Measurements from ENCODE around the gene INIP. TPM values are rescaled to one million over a fixed set of nuclear protein-coding genes. Genes with fewer than 3 reads are reported as not detected.
"Not testable (repeated sequence)": the region's sequence is repeated elsewhere in the genome, so short reads cannot be mapped to it uniquely, and the experiment has no call there.

Gene INIP
- total RNA-seq, 1 donor from 2014 or later, result 15.1 TPM

DNA sequence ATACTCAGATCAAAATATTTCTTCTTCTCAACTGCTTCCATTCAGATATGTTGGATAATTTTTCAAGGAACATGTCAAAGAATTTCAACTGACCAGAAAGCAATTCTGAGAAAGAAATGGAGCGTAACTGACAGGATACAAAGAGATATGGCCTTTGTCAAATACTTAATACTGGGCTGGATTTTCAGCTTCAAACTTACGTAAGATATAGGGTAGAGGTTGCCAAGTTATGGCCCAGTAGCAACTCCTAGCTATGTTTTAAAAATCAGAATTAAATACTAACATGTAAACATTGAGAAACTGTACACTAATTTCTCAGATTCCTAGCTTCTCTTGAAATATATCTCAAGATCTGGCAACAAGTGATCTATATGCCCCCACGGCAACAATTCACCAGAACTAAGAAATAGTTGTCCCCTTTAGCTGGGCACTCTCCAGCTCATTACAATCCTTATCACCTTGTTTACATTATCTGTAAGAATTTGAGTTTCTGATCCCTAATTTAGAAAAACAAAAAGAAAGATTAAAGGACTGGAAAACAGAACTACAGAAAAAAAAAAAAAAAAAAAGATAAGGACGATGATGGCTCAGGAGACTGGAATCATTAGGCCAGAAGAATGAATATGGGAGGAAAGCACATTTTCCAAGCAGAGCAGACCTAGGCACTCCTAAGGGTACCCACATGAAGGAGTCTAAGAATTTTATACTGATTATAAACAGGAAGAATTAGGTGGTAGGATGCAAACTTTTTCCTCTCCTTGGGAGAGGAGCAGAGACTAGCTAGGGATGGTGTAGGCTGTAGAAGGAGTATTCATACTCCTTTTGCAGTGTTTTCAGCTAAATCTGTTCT, 23.0 kb downstream of the INIP start:
- no peak for DNase-seq (ENCODE audit: low spot score)
- intact Hi-C loops (cut with DNase I), result no loop called here

DNA sequence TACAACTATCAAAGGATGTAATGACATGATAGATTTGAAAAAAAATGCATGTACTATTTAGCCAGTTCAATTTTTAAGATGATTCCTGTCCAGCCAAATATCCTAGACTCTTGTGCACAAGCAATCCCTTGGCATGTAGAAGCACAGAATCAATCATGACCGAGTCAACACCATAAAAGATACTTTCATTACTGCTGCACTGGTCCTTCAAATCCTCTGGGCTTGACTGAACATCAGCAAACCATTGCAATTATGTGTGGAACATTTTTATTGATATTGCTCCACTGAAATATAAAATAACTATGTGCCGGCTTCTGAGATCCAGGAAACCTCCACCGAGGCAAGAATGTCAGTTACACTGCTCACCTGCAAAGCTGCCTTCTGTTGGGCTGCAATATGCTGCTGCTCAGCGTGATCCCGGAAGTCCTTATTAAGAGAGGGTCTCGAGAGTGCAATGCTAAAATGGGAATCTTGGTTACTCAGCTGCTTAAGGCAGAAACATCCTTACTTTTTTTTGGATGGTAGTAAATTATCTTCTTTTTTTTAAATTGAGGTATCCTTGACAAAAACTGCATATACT, 28.7 kb downstream of the INIP start:
- DNase-seq (ENCODE audit: low spot score), result no peak
- intact Hi-C loops (cut with DNase I), result no loop called here

DNA sequence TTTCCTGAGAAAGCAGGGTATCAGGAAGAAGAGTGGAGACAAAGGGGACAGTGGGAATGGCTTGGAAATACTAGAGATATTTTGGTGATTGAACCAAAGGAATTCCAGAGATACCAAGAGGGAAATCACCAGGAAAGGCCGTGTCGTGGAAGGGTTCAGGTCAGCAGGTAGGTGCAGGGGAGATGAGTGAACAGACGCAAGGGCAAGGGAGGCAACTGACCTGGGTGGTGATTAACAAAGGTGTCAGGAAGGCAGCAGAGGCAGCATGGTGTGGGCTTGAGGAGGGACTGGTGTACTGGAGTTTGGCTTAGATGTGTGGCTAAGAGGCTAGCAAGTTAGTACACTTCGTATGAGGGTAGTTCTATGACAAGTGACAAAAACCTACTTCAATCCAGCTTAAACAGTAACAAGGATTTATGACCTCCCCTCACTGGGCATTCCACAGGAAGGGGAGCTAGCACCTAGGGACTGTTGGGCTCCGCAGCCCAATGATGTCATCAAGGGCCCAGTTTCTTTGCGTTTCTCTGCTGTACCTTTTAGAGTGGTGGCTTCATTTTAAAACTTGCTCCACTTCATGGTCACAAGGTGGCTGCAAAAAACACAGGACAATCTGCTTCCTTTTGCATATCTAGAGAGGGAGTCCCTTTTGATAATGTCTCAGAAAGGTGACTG, 37.0 kb downstream of the INIP start:
- intact Hi-C loops (cut with DNase I), result no loop called here
- DNase-seq (ENCODE audit: low spot score), result no peak

DNA sequence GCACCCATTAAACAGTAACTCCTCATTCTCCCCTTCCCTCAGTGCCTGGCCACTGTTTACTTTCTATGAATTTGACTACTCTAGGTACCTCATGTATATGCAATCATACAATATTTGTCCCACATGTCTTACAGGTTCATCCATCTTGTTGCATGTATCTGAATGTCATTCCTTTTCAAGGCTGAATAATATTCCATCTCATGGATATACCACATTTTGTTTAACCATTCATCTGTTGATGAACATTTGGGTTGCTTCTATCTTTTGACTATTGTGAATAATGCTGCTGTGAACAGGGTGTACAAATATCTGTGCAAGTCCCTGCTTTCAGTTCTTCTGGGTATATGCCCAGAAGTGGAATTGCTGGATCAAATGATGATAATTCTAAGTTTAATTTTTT, 40.9 kb downstream of the INIP start:
- DNase-seq (ENCODE audit: low spot score), result no peak
- intact Hi-C loops (cut with DNase I), result no loop called here

DNA sequence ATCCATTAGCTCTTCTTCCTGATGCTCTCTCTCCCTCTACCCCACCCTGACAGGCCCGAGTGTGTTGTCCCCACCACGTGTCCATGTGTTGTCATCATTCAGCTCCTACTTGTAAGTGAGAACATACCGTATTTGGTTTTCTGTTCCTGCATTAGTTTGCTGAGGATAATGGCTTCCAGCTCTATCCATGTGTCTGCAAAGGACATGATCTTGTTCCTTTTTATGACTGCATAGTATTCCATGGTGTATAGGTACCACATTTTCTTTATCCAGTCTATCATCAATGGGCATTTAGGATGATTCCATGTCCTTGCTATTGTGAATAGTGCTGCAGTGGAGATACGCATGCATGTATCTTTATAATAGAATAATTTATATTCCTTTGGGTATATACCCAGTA, 44.7 kb downstream of the INIP start:
- DNase-seq (ENCODE audit: low spot score); intact Hi-C loops (cut with DNase I): not testable (repeated sequence)

- DNase-seq (ENCODE audit: low spot score), result no peak
- intact Hi-C loops (cut with DNase I), result no loop called here
Measured at GRCh38 chr9:112670991-112671625, 46.8 kb downstream of the INIP start.

GRCh38 chr9:112669326-112669725, 48.6 kb downstream of the INIP start:
- intact Hi-C loops (cut with DNase I), result no loop called here
- no peak for DNase-seq (ENCODE audit: low spot score)

GRCh38 chr9:112665347-112665746, 52.6 kb downstream of the INIP start:
- intact Hi-C loops (cut with DNase I), result no loop called here

DNA sequence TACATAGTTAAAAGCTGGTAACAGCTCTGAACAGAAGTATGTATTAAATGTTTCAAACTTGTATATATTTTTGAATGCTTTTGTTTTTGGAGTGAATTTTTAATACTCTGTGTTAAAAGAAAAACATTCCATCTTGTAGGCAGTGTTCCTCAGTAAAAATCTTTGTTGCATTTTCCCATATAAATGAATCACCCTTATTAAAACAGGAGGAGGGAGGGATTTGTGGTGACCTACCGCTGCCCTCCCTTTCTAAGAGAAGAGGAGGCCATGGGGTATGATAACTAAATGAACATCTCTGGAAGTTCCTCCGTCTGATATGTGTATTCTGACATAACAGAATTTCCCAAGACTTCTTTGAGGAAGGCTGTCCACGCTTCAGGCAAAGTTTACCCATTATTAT, 53.4 kb downstream of the INIP start:
- intact Hi-C loops (cut with DNase I), result no loop called here
- DNase-seq (ENCODE audit: low spot score), result no peak

More at GRCh38 chr9:112665347-112665746, 52.6 kb downstream of the INIP start:
- DNase-seq (ENCODE audit: low spot score), result no peak

DNA sequence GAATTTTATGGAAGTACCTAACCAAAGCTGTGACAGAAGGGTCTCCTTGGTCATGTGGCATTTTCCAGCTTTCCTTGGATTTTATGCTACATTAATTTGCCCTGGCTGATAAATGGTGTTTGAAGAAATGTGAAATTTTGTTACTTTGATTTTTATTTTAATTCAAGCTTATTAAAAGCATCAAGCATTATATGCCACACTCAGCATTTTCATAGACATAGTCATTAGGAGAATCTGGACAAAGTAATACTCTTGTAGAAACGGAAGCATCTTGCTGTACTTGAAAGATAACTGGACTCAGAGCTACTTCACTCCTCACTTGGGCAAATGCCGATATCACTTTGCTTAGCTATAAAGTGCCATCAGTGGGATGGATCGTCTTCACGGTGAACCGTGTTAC, 54.2 kb downstream of the INIP start:
- no peak for DNase-seq (ENCODE audit: low spot score)
- intact Hi-C loops (cut with DNase I), result no loop called here

DNA sequence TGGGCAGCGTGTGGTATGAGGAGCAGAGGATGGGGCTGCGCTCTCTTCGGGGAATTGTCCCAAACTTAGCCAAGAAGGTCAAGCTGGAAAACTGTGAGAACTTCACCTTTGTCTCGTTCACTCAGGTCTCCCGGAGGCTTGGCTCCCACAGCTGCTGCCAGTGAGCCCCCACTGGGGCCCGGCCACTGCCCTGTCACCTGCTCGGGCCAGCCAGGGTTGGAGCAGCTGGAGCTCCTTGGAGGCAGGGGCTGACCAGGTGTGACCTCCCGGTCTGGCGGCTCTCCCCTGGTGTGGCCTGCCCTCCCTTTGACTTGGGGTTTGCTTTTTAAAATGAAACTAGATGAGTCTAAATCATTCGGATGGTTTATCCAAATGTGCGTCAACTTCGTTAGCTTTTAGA, 58.0 kb downstream of the INIP start:
- intact Hi-C loops (cut with DNase I), result no loop called here

DNA sequence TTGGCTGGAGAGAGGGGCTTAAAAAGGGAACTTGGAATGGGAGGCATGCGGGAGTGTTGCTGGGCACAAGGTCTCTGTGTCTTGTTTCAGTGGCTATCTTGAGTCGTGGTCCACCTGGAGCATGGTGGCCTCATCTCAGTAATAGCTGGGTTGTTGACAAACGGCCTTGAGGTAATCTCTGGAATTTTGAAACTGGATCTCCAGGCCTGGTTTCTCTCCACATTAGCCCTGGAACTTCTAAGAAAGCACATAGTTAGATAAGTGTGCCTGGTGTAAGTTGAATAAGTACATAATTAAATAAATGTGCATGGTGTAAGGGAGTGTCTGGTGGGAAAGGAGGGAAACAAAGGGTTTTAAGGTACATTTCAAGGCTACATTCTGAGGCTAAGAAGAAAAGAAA, 62.2 kb downstream of the INIP start:
- intact Hi-C loops (cut with DNase I), result no loop called here
- DNase-seq (ENCODE audit: low spot score), result no peak

More for the DNA sequence above, 58.0 kb downstream of the INIP start:
- DNase-seq (ENCODE audit: low spot score), result no peak

GRCh38 chr9:112654282-112654681, 63.6 kb downstream of the INIP start:
- intact Hi-C loops (cut with DNase I), result no loop called here
- no peak for DNase-seq (ENCODE audit: low spot score)

- DNase-seq (ENCODE audit: low spot score), result no peak
- intact Hi-C loops (cut with DNase I), result no loop called here
Measured at GRCh38 chr9:112648624-112649023, 69.3 kb downstream of the INIP start.

DNA sequence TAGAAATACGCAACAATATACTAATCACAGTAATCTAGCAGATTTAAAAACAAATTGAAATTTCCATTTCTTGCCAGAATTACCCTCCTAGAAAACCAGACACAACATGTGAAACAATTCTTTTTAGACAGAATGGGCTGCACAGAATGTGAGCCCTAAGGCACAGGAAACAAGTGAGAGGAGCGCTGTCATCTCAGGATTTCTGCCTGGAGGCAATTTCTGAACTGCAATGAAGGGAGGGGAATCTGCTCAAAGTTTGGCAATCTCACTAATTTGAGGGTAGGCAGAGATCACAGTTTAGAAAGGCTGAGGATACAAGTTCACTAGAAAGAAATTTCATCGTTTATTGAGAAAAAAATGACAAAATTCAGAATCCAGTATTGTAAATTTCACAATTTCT, 70.3 kb downstream of the INIP start:
- DNase-seq (ENCODE audit: low spot score), result no peak
- intact Hi-C loops (cut with DNase I), result no loop called here

- intact Hi-C loops (cut with DNase I), result no loop called here
- DNase-seq (ENCODE audit: low spot score), result no peak
Measured at GRCh38 chr9:112642126-112642525, 75.8 kb downstream of the INIP start.

GRCh38 chr9:112640311-112640710, 77.6 kb downstream of the INIP start:
- no peak for DNase-seq (ENCODE audit: low spot score)
- intact Hi-C loops (cut with DNase I), result no loop called here
